ENCODE data around the gene GLMP.

Gene GLMP

DNA sequence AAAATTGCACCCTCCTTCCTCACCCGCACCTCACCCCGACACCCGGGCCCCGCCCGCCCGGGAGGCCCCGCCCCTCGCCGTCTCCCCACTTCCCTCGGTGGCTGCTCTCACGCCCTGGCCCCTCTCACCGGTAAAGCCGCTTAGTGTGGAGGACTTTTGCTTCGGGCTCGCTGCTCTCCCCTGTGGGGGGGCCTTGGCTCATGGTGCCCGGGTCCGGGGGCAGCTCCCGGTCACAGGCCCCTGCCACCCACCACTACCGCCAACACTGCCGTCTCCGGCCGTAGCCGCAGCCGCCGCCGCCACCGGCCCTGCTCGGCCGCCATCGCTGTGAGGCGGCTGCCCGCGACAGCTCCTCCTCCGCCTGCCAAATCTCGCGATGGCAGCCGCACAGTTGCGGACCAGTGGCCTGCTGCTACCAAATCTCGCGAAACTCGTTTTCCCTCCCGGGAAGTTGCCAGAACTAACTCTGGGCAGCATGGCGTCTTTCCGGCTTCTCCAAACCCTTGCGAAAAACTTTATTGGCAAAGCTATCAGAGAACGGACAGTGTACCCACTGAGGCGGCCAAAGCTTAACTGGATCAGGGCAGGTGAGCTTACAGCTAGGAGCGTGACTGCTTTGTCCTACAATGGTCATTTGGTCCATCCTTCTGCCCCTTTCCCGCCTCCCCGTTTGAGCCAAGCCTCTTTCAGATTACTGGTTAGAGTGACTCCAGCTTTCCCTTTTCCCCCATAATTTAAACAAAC is 12.8 kb downstream of the GLMP start, which contains the start of gene SMG5:
TSS of gene SMG5 (minus strand) at position 347 of the 744 bp plus-strand sequence. CDS start at position 202, 145 bp downstream.
- TF ChIP-seq CREB1 (IDR thresholded peaks at IDR 0.05; ENCODE audit: low read depth) (no peak), RAD21 (IDR thresholded peaks at IDR 0.05; ENCODE audit: low read depth) (no peak), FOXM1 (IDR thresholded peaks at IDR 0.05; ENCODE audit: borderline replicate concordance, low read depth) (no peak), TAF1 (IDR thresholded peaks at IDR 0.05; ENCODE audit: low read depth) (peak; percentile 93), TEAD4 (IDR thresholded peaks at IDR 0.05) (0 out of 2 replicates have a peak, but pooled peaks have one; percentile 24), EP300 (IDR thresholded peaks at IDR 0.05; ENCODE audit: borderline replicate concordance) (peak; percentile 50; the same call in 1 of the 2 replicates), CEBPB (IDR thresholded peaks at IDR 0.05) (no peak), ZBTB7A (IDR thresholded peaks at IDR 0.05; ENCODE audit: low read depth) (no peak), YY1 (IDR thresholded peaks at IDR 0.05; ENCODE audit: low read depth) (peak; percentile 97), TCF12 (IDR thresholded peaks at IDR 0.05; ENCODE audit: low read depth) (peak; percentile 83), EGR1 (IDR thresholded peaks at IDR 0.05) (peak; percentile 55; the same call in 1 of the 2 replicates), NFIC (IDR thresholded peaks at IDR 0.05) (no peak)
- TF ChIP-seq, protein P1, sequence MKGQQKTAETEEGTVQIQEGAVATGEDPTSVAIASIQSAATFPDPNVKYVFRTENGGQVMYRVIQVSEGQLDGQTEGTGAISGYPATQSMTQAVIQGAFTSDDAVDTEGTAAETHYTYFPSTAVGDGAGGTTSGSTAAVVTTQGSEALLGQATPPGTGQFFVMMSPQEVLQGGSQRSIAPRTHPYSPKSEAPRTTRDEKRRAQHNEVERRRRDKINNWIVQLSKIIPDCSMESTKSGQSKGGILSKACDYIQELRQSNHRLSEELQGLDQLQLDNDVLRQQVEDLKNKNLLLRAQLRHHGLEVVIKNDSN (IDR thresholded peaks at IDR 0.05), result 0 out of 2 replicates have a peak, but pooled peaks have one; percentile 7
- TF ChIP-seq, protein P2, sequence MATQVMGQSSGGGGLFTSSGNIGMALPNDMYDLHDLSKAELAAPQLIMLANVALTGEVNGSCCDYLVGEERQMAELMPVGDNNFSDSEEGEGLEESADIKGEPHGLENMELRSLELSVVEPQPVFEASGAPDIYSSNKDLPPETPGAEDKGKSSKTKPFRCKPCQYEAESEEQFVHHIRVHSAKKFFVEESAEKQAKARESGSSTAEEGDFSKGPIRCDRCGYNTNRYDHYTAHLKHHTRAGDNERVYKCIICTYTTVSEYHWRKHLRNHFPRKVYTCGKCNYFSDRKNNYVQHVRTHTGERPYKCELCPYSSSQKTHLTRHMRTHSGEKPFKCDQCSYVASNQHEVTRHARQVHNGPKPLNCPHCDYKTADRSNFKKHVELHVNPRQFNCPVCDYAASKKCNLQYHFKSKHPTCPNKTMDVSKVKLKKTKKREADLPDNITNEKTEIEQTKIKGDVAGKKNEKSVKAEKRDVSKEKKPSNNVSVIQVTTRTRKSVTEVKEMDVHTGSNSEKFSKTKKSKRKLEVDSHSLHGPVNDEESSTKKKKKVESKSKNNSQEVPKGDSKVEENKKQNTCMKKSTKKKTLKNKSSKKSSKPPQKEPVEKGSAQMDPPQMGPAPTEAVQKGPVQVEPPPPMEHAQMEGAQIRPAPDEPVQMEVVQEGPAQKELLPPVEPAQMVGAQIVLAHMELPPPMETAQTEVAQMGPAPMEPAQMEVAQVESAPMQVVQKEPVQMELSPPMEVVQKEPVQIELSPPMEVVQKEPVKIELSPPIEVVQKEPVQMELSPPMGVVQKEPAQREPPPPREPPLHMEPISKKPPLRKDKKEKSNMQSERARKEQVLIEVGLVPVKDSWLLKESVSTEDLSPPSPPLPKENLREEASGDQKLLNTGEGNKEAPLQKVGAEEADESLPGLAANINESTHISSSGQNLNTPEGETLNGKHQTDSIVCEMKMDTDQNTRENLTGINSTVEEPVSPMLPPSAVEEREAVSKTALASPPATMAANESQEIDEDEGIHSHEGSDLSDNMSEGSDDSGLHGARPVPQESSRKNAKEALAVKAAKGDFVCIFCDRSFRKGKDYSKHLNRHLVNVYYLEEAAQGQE (IDR thresholded peaks at IDR 0.05; ENCODE audit: low read depth), result no peak
- TF ChIP-seq, protein P3, sequence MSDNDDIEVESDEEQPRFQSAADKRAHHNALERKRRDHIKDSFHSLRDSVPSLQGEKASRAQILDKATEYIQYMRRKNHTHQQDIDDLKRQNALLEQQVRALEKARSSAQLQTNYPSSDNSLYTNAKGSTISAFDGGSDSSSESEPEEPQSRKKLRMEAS (IDR thresholded peaks at IDR 0.05), result peak; percentile 87

DNA sequence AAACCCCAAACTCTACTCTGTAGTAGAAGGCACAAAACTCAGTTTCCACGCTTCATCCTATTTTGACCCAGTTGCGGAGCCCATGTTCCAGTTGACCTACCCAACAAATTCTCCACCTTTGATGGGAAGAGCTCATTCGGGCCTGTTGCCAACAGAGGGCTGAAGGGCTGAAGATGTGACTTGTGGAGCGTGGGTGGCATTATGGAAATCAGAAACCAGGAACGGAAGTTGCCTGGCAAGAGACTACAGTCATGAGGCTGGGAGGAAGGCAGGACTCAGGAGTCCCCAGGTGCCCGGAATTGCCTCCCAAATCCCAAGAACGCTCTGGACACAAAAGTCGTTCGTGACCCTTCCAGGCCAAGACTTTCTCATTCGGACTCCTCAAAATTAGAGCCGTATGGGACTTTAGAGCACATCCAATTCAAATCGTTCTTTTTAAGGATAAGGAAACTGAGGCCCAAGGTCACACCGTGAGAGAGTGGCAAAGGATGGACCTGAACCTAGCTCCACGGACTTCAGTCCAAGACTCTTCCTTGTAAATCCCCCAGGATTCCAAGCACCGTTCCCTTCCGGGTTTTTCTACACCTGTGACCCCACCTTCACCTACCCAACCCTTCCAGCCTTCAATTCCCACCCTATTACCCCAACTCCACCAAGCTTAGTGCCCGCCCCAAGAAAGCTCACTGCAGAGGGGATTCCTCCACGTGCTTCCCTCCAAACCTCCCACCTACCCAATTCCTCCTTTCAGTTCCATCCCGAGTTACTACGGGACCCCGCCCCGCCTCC is 13.6 kb downstream of the GLMP start:
- TF ChIP-seq TCF12 (IDR thresholded peaks at IDR 0.05; ENCODE audit: low read depth) (0 out of 2 replicates have a peak, but pooled peaks have one; percentile 18), EGR1 (IDR thresholded peaks at IDR 0.05) (peak; percentile 58), EP300 (IDR thresholded peaks at IDR 0.05; ENCODE audit: borderline replicate concordance) (no peak; the same call in 1 of the 2 replicates)

DNA sequence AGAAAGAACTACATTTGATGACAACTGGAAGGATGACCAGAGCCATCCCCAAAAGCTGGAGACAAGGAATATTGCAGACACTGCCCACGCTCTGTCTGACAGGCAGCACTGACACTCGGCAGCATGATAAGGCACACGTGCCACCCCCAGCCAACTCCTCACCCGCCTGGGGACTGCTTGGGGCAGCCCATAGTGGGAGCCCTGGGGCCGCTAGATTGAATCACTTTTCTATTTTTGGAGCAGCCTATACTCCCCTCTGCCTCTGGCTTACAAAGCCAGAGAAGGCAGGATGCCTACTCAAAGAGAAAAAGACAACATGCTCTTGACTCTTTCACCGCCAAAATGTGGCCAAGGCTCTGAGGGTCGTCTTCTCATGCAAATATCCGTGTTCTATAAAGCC is 14.2 kb downstream of the GLMP start:
- no peak for TF ChIP-seq CREB1 (IDR thresholded peaks at IDR 0.05; ENCODE audit: low read depth)
- no peak for TF ChIP-seq TEAD4 (IDR thresholded peaks at IDR 0.05)
- TF ChIP-seq, protein P3 (IDR thresholded peaks at IDR 0.05), result no peak
- TF ChIP-seq, protein P2 (IDR thresholded peaks at IDR 0.05; ENCODE audit: low read depth), result no peak
- no peak for TF ChIP-seq YY1 (IDR thresholded peaks at IDR 0.05; ENCODE audit: low read depth)
- TF ChIP-seq CEBPB (IDR thresholded peaks at IDR 0.05), result no peak
- TF ChIP-seq TCF12 (IDR thresholded peaks at IDR 0.05; ENCODE audit: low read depth), result no peak
- TF ChIP-seq TAF1 (IDR thresholded peaks at IDR 0.05; ENCODE audit: low read depth), result no peak
- no peak for TF ChIP-seq RAD21 (IDR thresholded peaks at IDR 0.05; ENCODE audit: low read depth)
- no peak for TF ChIP-seq NFIC (IDR thresholded peaks at IDR 0.05)
- TF ChIP-seq ZBTB7A (IDR thresholded peaks at IDR 0.05; ENCODE audit: low read depth), result no peak
- TF ChIP-seq FOXM1 (IDR thresholded peaks at IDR 0.05; ENCODE audit: borderline replicate concordance, low read depth), result no peak
- TF ChIP-seq, protein P1 (IDR thresholded peaks at IDR 0.05), result no peak
- no peak for TF ChIP-seq EP300 (IDR thresholded peaks at IDR 0.05; ENCODE audit: borderline replicate concordance)
- no peak for TF ChIP-seq EGR1 (IDR thresholded peaks at IDR 0.05)

DNA sequence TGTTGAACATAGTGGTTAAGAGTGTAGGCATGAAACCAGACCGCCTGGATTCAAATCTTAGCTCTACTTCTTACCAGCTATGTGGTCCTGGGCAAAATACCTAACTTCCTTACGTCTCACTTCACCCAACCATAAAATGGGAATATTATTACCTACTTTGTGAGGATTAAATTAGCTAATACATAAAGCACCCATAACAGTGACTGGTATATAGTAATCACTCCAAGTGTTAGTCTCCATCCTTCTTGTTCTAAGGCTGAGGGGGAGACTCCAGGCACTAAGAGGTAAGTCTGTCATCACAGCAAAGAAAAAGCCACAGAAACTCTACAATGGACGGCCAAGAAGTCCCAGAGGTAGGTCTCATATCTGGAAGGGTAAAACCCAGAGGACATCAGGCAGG is 15.6 kb downstream of the GLMP start:
- TF ChIP-seq EP300 (IDR thresholded peaks at IDR 0.05; ENCODE audit: borderline replicate concordance) (no peak), CEBPB (IDR thresholded peaks at IDR 0.05) (no peak), TCF12 (IDR thresholded peaks at IDR 0.05; ENCODE audit: low read depth) (no peak)

DNA sequence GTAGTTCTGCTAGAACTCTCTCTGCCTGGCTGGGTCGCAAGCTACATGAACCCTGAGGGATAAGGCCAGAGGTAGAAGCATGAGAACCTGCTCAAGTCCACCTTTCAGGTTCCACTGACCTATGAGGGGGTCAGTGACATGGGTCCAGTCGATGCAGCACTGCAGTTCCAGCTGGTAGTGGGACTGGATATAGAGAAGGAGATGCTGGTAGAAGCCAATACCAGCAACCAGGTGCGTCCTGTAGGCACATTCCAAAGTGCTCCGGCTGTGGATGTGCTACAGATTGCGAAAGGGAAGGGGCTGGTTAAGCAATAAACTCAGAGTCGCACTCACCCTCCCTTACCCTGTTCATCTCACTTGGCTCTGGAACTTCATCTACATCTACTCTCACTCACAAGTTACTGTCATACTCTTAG is 18.5 kb downstream of the GLMP start:
- no peak for TF ChIP-seq ZBTB7A (IDR thresholded peaks at IDR 0.05; ENCODE audit: low read depth)
- peak; percentile 74; the same call in 1 of the 2 replicates for TF ChIP-seq CEBPB (IDR thresholded peaks at IDR 0.05)

All from Ishikawa (cell line).